GM21390 (cell line): Measurements from ENCODE around the gene AP4E1.
"Not testable (repeated sequence)": the region's sequence is repeated elsewhere in the genome, so short reads cannot be mapped to it uniquely, and the experiment has no call there.

Experiments used
- ATAC-seq: cut with Tn5 transposase; IDR thresholded peaks from one replicate; pipeline ENCODE4 v1.9.1; 2021; ENCODE audit not compliant: unreplicated experiment

Gene AP4E1

GRCh38 chr15:50888054-50888453 lies 20.4 kb upstream of the AP4E1 start:
- ATAC-seq, result no peak

GRCh38 chr15:50889589-50889988 lies 18.9 kb upstream of the AP4E1 start:
- ATAC-seq, result no peak

- no peak for ATAC-seq
Observed at GRCh38 chr15:50890751-50891150, 17.7 kb upstream of the AP4E1 start.

- no peak for ATAC-seq
Observed at GRCh38 chr15:50891159-50891558, 17.3 kb upstream of the AP4E1 start.

- ATAC-seq, result no peak
Observed at GRCh38 chr15:50893976-50894375, 14.5 kb upstream of the AP4E1 start.

- ATAC-seq, result not testable (repeated sequence)
Observed at GRCh38 chr15:50901390-50901789, 7.1 kb upstream of the AP4E1 start.

- ATAC-seq, result no peak
Observed at GRCh38 chr15:50904211-50904610, 4.3 kb upstream of the AP4E1 start.

GRCh38 chr15:50905055-50905454 lies 3.4 kb upstream of the AP4E1 start:
- no peak for ATAC-seq

GRCh38 chr15:50906954-50907600 lies 1.4 kb upstream of the AP4E1 start:
- ATAC-seq, result peak; percentile 50

- ATAC-seq, result peak; percentile 26
Observed at GRCh38 chr15:50907601-50908208, 778 bp upstream of the AP4E1 start.

- peak; percentile 3 for ATAC-seq
Observed at GRCh38 chr15:50909010-50909317, 481 bp downstream of the AP4E1 start.

GRCh38 chr15:50910426-50910795 lies 1.9 kb downstream of the AP4E1 start:
- ATAC-seq, result not testable (repeated sequence)

GRCh38 chr15:50911001-50911400 lies 2.5 kb downstream of the AP4E1 start:
- ATAC-seq, result no peak

GRCh38 chr15:50911621-50912020 lies 3.1 kb downstream of the AP4E1 start:
- ATAC-seq, result no peak

- no peak for ATAC-seq
Observed at GRCh38 chr15:50916400-50916799, 7.9 kb downstream of the AP4E1 start.

- not testable (repeated sequence) for ATAC-seq
Observed at GRCh38 chr15:50919359-50919758, 10.9 kb downstream of the AP4E1 start.

- no peak for ATAC-seq
Observed at GRCh38 chr15:50925281-50925680, 16.8 kb downstream of the AP4E1 start.

- ATAC-seq, result no peak
Observed at GRCh38 chr15:50929062-50929461, 20.6 kb downstream of the AP4E1 start.

- no peak for ATAC-seq
Observed at GRCh38 chr15:50930792-50931191, 22.3 kb downstream of the AP4E1 start.

- ATAC-seq, result no peak
Observed at GRCh38 chr15:50933341-50933740, 24.9 kb downstream of the AP4E1 start.

- no peak for ATAC-seq
Observed at GRCh38 chr15:50938525-50938924, 30.0 kb downstream of the AP4E1 start.

- no peak for ATAC-seq
Observed at GRCh38 chr15:50939911-50940310, 31.4 kb downstream of the AP4E1 start.

GRCh38 chr15:50940506-50940905 lies 32.0 kb downstream of the AP4E1 start:
- no peak for ATAC-seq
